GM18870 (cell line): ENCODE data around the gene MAPK8IP2.
"Not testable (repeated sequence)": the region's sequence is repeated elsewhere in the genome, so short reads cannot be mapped to it uniquely, and the experiment has no call there.

Source experiments
- ATAC-seq: cut with Tn5 transposase; IDR thresholded peaks from one replicate; pipeline ENCODE4 v1.9.1; 2021; ENCODE audit warnings: moderate library complexity; ENCODE audit not compliant: unreplicated experiment

MAPK8IP2 gene

GRCh38 chr22:50612528-50613221, 12.1 kb downstream of the MAPK8IP2 start:
- no peak for ATAC-seq

GRCh38 chr22:50613291-50613981, 12.8 kb downstream of the MAPK8IP2 start:
- no peak for ATAC-seq

- not testable (repeated sequence) for ATAC-seq
Observed at GRCh38 chr22:50614296-50614695, 13.7 kb downstream of the MAPK8IP2 start.

- no peak for ATAC-seq
Observed at GRCh38 chr22:50620593-50621355, 20.2 kb downstream of the MAPK8IP2 start.

GRCh38 chr22:50621356-50621880, 20.8 kb downstream of the MAPK8IP2 start:
- ATAC-seq: no peak

- ATAC-seq: no peak
Observed at GRCh38 chr22:50621948-50622722, 21.5 kb downstream of the MAPK8IP2 start.

- ATAC-seq: no peak
Observed at GRCh38 chr22:50622723-50623327, 22.2 kb downstream of the MAPK8IP2 start.

GRCh38 chr22:50624347-50625130, 23.9 kb downstream of the MAPK8IP2 start:
- ATAC-seq: no peak

DNA sequence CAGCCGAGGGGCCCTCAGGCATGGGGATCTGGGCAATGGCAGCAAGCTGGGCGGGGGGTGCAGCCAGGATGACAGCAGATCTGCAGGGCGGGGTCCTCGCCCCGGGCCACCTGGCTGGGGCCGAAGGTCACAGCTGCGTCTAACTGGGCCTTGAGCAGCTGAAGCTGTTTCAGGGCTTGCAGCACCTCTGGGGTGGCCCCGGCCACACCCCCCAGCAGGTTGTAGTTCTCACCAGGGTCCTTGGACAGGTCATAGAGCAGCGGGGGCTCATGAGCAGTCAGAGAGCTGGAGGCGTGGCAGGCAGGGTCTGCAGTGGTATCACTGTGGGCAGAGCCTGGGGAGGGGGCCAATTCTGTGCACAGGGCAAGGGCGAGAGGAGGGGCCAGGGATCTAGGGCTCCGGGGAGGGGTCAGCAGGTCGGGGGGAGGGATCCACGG, 24.6 kb downstream of the MAPK8IP2 start:
- no peak for ATAC-seq

- no peak for ATAC-seq
Observed at GRCh38 chr22:50625568-50626313, 25.1 kb downstream of the MAPK8IP2 start.

GRCh38 chr22:50626314-50626849, 25.8 kb downstream of the MAPK8IP2 start:
- no peak for ATAC-seq

DNA sequence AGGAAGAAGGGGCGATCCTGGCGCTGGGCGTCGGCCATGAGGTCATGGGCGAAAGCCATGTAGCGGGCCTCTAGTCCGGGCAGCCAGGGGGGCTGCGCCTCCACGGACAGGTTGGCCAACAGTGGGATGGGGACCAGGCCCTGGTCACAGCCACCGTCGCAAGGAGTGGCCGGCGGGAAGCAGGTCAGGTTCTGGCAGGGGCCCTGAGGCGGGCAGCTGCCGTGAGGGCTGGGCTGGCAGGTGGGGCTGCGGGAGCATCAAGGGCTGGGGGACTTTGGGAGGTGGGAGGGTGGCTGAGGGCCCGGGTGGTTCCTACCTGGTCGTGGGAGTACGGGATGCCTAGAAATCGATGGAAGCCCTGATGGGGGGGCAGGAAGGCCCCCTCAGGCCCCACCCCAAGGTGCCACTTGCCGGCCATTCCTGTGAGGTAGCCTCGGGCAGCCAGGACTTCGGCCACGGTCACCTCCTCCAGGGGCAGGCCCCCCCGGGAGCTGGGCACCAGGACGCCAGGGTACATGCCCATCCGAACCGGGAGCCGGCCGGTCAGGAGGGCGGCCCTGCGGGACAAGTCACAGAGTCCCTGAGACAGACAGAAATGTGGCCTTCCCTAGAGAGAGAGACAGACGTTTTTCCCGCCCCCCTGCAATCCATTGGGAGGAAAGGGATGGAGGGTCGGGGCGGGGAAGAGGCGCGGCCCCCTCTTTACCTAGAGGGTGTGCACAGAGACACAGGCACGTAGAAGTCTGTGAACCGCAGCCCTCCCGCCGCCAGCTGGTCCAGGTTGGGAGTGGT, 26.5 kb downstream of the MAPK8IP2 start:
- no peak for ATAC-seq

DNA sequence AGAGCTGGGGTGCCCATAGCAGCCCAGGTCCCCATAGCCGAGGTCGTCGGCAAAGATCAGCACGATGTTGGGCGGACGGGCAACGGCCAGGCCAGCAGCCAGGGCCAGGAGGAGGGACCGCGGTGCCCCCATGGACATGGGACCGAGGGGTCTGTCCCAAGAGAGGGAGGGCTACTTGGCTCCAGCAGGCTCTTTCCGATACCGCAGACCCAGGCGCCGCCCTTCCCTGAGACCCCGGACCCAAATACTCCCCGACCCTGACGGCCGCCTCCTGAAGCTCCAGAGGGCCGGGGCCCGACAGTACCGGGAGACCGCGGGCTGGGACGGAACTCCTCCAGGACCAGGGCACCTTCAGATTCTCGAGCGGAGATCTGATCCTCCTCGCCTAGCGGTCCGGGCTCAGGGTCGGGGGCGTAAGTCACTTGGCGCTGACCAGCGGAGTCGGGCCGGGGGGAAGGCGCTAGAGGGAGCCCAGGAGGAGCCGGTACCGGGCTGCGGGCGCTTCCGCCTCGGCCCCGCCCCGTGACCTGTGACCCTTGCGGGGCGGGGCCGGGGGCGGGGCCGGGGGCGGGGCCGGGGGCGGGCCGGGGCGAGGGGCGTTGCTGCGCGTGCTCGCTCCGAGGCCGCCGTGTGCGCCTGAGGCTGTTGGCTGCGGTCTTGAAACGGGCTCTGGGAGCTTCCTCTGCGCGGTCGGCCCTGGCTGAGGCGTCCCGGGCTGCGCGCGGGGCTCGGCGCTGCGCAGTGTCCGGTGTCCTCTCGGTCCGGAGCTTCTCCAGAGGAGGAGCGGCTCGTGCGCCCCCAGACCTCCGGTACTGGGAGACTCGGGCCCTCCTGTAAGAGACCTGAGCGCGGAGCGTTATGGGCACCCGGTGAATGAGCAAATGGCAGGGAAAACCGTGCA, 27.3 kb downstream of the MAPK8IP2 start, which contains the start of gene ARSA:
Gene ARSA, minus strand, starts transcription at position 511 of the 901 bp plus-strand sequence. Its CDS starts 373 bp downstream, at position 138.
- ATAC-seq: no peak

GRCh38 chr22:50628543-50629134, 28.0 kb downstream of the MAPK8IP2 start:
- ATAC-seq: no peak

DNA sequence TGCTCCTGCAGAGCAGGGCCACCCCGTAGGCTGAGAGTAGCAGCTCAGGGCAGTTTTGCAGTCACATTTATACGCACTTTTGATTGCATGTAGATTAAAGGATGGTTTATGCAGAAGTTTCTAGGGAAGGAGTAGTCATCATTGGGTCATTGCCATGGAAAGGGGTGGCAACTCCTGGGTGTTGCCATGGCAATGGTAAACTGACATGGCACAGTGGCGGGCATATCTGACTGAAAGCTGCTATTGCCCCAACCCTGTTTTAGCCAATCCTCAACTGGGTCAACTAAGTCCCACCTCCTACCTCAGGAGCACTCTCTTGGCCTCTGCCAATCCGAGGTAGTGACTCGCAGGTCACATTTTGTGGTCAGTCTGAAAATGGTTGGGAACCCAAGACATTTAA, 29.8 kb downstream of the MAPK8IP2 start:
- no peak for ATAC-seq

DNA sequence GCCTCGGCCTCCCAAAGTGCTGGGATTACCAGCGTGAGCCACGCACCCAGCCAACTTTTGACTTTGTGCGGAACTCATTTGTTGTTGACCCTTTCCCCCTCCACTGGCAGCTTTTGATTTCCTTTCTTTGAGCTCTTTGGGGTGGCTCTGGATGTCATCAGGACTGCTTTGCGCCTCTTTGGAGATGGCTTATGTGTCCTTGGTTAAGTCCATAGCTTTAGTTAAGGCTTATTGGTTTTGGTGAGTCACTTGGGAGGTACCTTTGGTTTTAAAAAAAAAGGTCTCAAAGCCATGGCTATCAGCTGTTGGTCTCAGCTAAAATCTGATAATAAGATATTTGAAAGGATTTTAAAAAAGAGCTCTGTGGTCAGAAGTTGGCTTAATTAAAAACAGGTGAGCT, 32.5 kb downstream of the MAPK8IP2 start:
- no peak for ATAC-seq
